GM19099 (cell line): Measurements from ENCODE around the gene TPM2.

Experiments
- POLR2A ChIP-seq: IDR thresholded peaks from 3 replicates; pipeline ENCODE4 v1.6.1; 2011; ENCODE audit warnings: low read depth; ENCODE audit not compliant: insufficient read length; ENCODE audit errors: extremely low read depth

Gene TPM2

GRCh38 chr9:35646533-35647265, 43.0 kb downstream of the TPM2 start:
- peak; percentile 69 for TF ChIP-seq POLR2A

GRCh38 chr9:35646153-35646532, 43.6 kb downstream of the TPM2 start:
- TF ChIP-seq POLR2A = no peak

GRCh38 chr9:35643046-35643445, 46.7 kb downstream of the TPM2 start:
- no peak for TF ChIP-seq POLR2A

GRCh38 chr9:35639631-35640030, 50.1 kb downstream of the TPM2 start:
- TF ChIP-seq POLR2A = no peak

- no peak for TF ChIP-seq POLR2A
Observed at GRCh38 chr9:35636135-35636876, 53.4 kb downstream of the TPM2 start.

GRCh38 chr9:35635730-35636129, 54.0 kb downstream of the TPM2 start:
- no peak for TF ChIP-seq POLR2A
